Type B pancreatic cell (in vitro differentiated cells): ENCODE data around the gene MCM3AP. TPM values are rescaled to one million over a fixed set of nuclear protein-coding genes. Genes with fewer than 3 reads are reported as not detected.

Experiments
- DNase-seq: peaks from one replicate; pipeline ENCODE4 v3.0.0; 2021; ENCODE audit warnings: mixed read lengths; ENCODE audit not compliant: unreplicated experiment; ENCODE audit errors: extremely low spot score
- H3K27ac Mint-ChIP-seq: 2 replicates; pipeline ENCODE4 v1.8.0; 2021; ENCODE audit warnings: mild to moderate bottlenecking, mixed read lengths
- H3K27me3 Mint-ChIP-seq: 2 replicates; pipeline ENCODE4 v1.8.0; 2021; ENCODE audit warnings: mixed read lengths
- H3K36me3 Mint-ChIP-seq: 2 replicates; pipeline ENCODE4 v1.8.0; 2021; ENCODE audit warnings: mixed read lengths
- H3K4me1 Mint-ChIP-seq: one replicate; pipeline ENCODE4 v1.8.0; 2021; ENCODE audit warnings: mixed read lengths; ENCODE audit not compliant: unreplicated experiment
- H3K4me3 Mint-ChIP-seq: 2 replicates; pipeline ENCODE4 v1.8.0; 2021; ENCODE audit warnings: mild to moderate bottlenecking, mixed read lengths
- H3K9me3 Mint-ChIP-seq: 2 replicates; pipeline ENCODE4 v1.8.0; 2021; ENCODE audit warnings: mixed read lengths
- long read RNA-seq: library from polyadenylated mRNA; unstranded; transcript quantifications from one replicate; pipeline ENCODE4 v2.0.0, GENCODE V29; 2020
- total RNA-seq: library from RNA; stranded (reverse); gene quantifications from 2 replicates; pipeline ENCODE4 v1.2.1, GENCODE V29; 2021; ENCODE audit warnings: low replicate concordance
- TF ChIP-seq, protein P1 (sequence below): fragments of 200-600 bp; sonication (generic); conservative IDR thresholded peaks from 2 replicates; pipeline ENCODE4 v1.5.0; 2021; ENCODE audit warnings: antibody characterized with exemption, mild to moderate bottlenecking

MCM3AP gene
- 89.9 and 120 TPM in 2 replicates for total RNA-seq
- long read RNA-seq, partial matches to known transcripts, result 16 of 26 reads
- long read RNA-seq, other reads (novel, unspliced or antisense), result 9 of 26 reads

DNA sequence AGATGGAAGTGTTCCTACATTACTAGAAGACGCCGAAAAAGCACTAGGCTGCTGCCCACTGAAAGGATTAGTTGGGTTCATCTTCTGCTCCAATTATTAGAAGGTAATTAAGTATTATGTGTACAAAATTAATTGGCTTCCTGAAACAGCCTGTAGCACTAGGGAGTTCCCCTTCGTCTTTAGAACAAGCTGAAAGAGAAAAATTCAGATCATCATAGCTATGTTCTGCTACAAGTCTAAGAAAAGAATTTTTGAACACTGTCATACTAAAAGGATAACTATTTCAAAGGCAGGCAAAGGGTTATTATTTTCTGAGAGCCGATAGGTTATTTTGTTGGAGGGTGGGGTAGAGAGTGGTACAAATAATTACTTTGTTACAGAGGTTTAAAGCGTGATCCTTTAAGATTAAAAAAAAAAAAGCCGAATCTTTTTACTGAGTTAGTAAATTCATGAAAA lies at the start of gene MCM3AP:
Gene MCM3AP (minus strand): TSS at position 406 of the 456 bp plus-strand sequence. CDS start 325 bp downstream, at position 81.
- no peaks in the 10 kb centered on the region for H3K27me3 Mint-ChIP-seq
- no peak for DNase-seq
- H3K36me3 Mint-ChIP-seq, result peaks cover 28% of the 10 kb centered on the region
- TF ChIP-seq, protein P1, sequence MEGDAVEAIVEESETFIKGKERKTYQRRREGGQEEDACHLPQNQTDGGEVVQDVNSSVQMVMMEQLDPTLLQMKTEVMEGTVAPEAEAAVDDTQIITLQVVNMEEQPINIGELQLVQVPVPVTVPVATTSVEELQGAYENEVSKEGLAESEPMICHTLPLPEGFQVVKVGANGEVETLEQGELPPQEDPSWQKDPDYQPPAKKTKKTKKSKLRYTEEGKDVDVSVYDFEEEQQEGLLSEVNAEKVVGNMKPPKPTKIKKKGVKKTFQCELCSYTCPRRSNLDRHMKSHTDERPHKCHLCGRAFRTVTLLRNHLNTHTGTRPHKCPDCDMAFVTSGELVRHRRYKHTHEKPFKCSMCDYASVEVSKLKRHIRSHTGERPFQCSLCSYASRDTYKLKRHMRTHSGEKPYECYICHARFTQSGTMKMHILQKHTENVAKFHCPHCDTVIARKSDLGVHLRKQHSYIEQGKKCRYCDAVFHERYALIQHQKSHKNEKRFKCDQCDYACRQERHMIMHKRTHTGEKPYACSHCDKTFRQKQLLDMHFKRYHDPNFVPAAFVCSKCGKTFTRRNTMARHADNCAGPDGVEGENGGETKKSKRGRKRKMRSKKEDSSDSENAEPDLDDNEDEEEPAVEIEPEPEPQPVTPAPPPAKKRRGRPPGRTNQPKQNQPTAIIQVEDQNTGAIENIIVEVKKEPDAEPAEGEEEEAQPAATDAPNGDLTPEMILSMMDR, result no peak
- peak within 1 kb of the TSS; percentile 96 for H3K4me3 Mint-ChIP-seq
- H3K9me3 Mint-ChIP-seq, result peaks cover 5% of the 10 kb centered on the region
- peaks cover 24% of the 10 kb centered on the region for H3K4me1 Mint-ChIP-seq
- H3K27ac Mint-ChIP-seq, result peak within 1 kb of the TSS; percentile 92

DNA sequence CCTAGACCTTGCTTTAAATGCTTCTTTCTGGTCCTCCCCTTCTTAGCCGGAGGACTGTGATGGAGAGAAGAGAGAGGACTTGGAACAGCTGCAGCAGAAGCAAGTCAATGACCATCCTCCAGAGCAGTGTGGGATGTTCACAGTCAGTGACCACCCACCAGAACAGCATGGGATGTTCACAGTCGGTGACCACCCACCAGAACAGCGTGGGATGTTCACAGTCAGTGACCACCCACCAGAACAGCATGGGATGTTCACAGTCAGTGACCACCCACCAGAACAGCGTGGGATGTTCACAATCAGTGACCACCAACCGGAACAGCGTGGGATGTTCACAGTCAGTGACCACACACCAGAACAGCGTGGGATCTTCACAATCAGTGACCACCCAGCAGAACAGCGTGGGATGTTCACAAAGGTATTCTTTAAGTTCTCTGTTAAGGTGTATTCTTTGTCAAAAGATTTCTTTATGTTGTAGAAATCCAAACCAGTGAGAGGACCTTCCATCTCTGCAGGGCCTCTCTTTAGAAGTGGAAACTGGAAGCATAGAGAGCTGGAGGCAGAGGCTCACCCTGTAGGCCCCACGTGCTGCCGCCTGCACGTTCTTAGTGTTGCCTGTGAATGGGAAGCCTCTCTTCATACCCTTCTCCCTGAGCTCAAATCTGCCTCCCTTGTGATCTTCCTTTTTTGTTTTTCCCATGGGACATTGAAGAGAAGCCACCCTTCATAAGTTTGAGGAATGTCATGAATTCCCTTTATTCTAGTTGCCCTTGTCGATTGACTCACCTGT lies 49.1 kb upstream of the MCM3AP start:
- peaks cover 32% of the 10 kb centered on the region for H3K36me3 Mint-ChIP-seq
- TF ChIP-seq, protein P1, result no peak
- H3K9me3 Mint-ChIP-seq, result no peaks in the 10 kb centered on the region
- H3K27ac Mint-ChIP-seq, result no peak overlapping the region
- no peak overlapping the region for H3K4me3 Mint-ChIP-seq
- DNase-seq, result no peak
- no peaks in the 10 kb centered on the region for H3K27me3 Mint-ChIP-seq
- no peaks in the 10 kb centered on the region for H3K4me1 Mint-ChIP-seq

DNA sequence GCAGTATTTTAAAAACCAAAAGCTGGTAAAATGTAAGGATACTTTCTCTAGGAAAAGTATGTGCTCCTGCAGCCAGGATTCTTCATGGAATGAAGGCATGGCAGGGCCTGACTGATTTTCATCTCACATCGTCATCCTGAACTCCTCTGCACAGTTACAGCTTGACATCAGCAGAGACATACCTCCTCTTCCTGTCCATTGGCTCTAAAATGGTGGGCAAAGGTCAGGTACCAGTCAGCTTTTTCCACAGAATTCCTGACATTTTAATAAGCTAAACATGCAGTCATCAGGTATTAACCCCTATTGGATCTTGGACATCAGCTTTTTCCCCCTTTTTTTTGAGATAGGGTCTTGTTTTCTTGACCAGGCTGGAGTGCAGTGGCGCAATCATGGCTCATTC lies 44.4 kb upstream of the MCM3AP start:
- Mint-ChIP-seq H3K4me3 (no peak overlapping the region), H3K36me3 (peaks cover 24% of the 10 kb centered on the region), H3K27ac (no peak overlapping the region), H3K27me3 (no peaks in the 10 kb centered on the region), H3K4me1 (peaks cover 13% of the 10 kb centered on the region), H3K9me3 (no peaks in the 10 kb centered on the region)
- TF ChIP-seq, protein P1, result no peak
- DNase-seq, result no peak

DNA sequence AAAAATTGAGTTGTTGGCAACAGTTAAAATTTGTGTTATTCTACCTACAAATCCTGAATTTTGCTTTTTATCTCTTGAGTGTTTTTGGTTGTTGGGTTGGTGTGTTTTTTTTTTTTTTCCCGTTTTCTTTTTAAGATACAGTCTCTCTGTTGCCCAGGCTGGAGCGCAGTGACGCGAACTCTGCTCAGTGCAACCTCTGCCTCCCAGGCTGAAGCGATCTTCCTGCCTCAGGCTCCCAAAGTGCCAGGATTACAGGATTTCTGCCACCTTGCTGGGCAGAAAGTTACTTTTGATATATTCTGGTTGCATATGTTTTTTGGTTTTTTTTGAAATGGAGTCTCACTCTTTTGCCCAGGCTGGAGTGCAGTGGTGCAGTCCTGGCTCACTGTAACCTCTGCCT lies 42.7 kb upstream of the MCM3AP start:
- no peak overlapping the region for H3K4me3 Mint-ChIP-seq
- no peaks in the 10 kb centered on the region for H3K27me3 Mint-ChIP-seq
- H3K4me1 Mint-ChIP-seq, result peaks cover 13% of the 10 kb centered on the region
- no peak overlapping the region for H3K27ac Mint-ChIP-seq
- peaks cover 24% of the 10 kb centered on the region for H3K36me3 Mint-ChIP-seq
- no peaks in the 10 kb centered on the region for H3K9me3 Mint-ChIP-seq
- TF ChIP-seq, protein P1, result no peak
- no peak for DNase-seq

DNA sequence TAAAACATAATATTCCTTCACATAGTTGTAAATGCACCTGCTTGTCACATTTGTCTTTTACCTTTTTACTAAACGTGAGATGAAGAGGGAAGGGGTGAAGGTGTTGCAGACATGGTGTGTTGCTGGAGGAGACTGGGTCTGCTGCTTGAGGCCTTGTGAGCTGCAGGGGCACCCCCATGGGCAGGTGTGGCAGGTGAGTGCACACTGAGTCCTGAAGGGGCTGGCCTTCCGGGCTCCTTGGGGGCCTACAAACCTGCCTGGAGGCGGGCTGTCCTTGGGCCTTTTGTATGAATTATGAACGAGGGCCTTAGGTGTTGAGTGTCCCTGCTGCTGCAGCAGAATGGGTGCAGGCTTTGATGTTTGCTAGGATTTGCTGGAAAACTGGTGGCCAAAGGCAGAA lies 42.3 kb upstream of the MCM3AP start:
- H3K27me3 Mint-ChIP-seq, result no peaks in the 10 kb centered on the region
- DNase-seq, result no peak
- H3K4me1 Mint-ChIP-seq, result peaks cover 13% of the 10 kb centered on the region
- TF ChIP-seq, protein P1, result no peak
- peaks cover 24% of the 10 kb centered on the region for H3K36me3 Mint-ChIP-seq
- H3K9me3 Mint-ChIP-seq, result no peaks in the 10 kb centered on the region
- H3K27ac Mint-ChIP-seq, result no peak overlapping the region
- no peak overlapping the region for H3K4me3 Mint-ChIP-seq
